Effector memory CD4-positive, alpha-beta T cell (primary cell): Measurements from ENCODE around the gene PRICKLE1.

Experiments used
- DNase-seq, 3 donors: peaks; one replicate each; pipeline ENCODE4 v3.0.0-alpha.2; 2020
- H3K27ac ChIP-seq: 2 replicates; pipeline ENCODE4 v1.7.0; 2013; ENCODE audit warnings: mild to moderate bottlenecking, low read length, moderate library complexity; ENCODE audit not compliant: insufficient read depth, poor library complexity, severe bottlenecking
- H3K27me3 ChIP-seq: replicated peaks from 2 replicates; pipeline ENCODE4 v1.7.0; 2013; ENCODE audit warnings: mild to moderate bottlenecking, low read length; ENCODE audit not compliant: insufficient read depth, control insufficient read depth, poor library complexity, severe bottlenecking
- H3K36me3 ChIP-seq: 2 replicates; pipeline ENCODE4 v1.7.0; 2013; ENCODE audit warnings: mild to moderate bottlenecking, low read length, moderate library complexity; ENCODE audit not compliant: control insufficient read depth, insufficient read depth
- H3K4me1 ChIP-seq: 2 replicates; pipeline ENCODE4 v1.7.0; 2013; ENCODE audit warnings: low read length, mild to moderate bottlenecking; ENCODE audit not compliant: control insufficient read depth, insufficient read depth, poor library complexity, severe bottlenecking
- H3K4me3 ChIP-seq: 2 replicates; pipeline ENCODE4 v1.7.0; 2013; ENCODE audit warnings: low read length, low read depth, mild to moderate bottlenecking; ENCODE audit not compliant: insufficient read depth, poor library complexity, severe bottlenecking
- H3K9me3 ChIP-seq: 2 replicates; pipeline ENCODE4 v1.7.0; 2013; ENCODE audit warnings: mild to moderate bottlenecking, low read length, moderate library complexity; ENCODE audit not compliant: control insufficient read depth

Gene PRICKLE1

DNA sequence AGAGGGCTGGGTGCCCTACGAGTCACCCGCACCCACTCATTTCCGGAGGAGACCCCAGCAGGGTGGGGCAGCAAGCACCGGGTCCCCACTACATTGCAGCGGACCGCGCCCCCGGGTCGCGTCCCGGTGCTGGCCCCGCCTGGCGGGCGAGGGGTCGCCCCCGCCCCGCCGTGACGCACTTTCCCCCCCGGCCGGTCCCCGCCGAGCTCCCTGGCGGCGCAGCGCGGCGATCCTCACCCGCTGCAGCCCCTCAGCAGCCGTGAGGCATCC lies 106.1 kb downstream of the PRICKLE1 start:
- H3K36me3 ChIP-seq, result no peaks in the 10 kb centered on the region
- peaks cover 5% of the 10 kb centered on the region for H3K4me1 ChIP-seq
- no peaks in the 10 kb centered on the region for H3K9me3 ChIP-seq
- H3K27ac ChIP-seq, result no peak overlapping the region
- no peak for DNase-seq
- H3K4me3 ChIP-seq, result peak overlapping the region; percentile 65
- H3K27me3 ChIP-seq, result peaks cover 41% of the 10 kb centered on the region

DNA sequence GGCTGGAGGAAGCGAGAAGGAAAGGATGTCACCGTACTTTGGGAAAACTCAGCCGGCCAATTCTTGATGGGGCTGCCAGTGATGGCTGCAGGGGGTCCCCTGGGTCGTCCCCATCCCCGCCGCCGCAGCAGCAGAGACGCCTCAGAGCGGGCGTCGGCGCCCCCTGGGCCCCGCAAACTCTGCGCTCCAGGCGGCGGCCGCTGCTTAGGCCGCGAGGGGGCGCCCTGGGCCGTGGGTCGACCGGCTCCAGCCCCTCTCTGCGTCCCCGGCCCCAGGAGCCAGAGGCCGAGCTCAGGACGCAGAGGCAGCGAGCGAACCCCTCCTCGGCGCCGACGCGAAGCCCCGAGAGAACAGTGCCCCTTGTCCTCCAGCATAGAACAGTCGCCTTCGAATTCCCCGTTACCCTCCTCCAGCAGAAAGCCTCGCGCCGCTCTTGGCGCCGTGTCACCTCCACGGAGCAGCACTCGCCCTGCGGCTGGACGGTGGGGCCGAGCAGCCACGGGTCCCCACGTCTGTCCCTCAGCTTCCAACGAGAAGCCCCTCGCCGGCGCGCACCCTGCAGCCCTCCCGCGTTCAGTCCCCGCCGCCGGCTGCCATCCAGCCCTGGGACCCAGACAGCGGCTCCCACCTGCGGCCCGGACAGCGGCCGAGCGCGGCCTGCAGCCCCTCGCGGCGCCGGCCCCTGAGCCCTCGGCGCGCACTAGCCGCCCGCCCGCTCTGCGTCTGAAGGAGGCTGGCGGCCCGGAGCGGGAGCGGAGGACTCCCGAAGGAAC lies 106.6 kb downstream of the PRICKLE1 start:
- Histone ChIP-seq H3K27me3 (peaks cover 41% of the 10 kb centered on the region), H3K4me3 (peak overlapping the region; percentile 65), H3K27ac (no peak overlapping the region), H3K4me1 (peaks cover 5% of the 10 kb centered on the region), H3K36me3 (no peaks in the 10 kb centered on the region), H3K9me3 (no peaks in the 10 kb centered on the region)
- DNase-seq, result no peak

DNA sequence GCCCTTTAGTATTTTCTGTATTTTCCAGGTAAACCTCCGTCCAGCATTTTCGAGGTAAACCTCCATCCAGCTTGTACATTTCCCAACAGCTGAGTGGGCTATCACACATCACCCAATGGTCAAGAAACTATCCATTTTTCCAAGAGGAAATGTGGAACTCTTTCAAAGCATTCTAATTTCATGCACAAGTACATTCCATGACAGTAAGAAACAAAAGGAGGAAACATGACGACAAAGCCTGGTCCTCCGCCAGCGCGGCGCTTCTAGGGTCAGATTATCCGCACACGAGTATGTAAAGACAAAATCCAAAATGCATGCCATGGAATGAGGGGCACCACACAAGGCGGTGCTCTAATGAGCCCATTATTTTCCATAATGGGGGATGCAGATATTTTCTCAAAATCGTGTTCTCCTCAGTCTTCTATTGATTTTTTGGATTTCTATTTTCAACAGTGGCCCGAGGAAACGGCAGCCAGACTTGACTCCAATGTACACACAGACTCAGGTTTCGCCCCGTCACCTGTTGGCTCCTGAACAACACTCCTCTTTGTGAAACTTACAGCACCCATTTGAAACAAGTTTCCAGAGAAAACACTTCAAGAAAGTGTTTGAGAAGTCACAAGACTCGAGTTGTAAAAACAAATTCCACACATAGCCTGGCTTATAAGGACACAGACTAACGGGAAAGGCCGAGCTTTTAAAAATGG lies 107.4 kb downstream of the PRICKLE1 start:
- peak overlapping the region; percentile 65 for H3K4me3 ChIP-seq
- no peaks in the 10 kb centered on the region for H3K9me3 ChIP-seq
- no peak overlapping the region for H3K27ac ChIP-seq
- H3K27me3 ChIP-seq, result peaks cover 41% of the 10 kb centered on the region
- H3K4me1 ChIP-seq, result peaks cover 5% of the 10 kb centered on the region
- H3K36me3 ChIP-seq, result no peaks in the 10 kb centered on the region
- no peak for DNase-seq

DNA sequence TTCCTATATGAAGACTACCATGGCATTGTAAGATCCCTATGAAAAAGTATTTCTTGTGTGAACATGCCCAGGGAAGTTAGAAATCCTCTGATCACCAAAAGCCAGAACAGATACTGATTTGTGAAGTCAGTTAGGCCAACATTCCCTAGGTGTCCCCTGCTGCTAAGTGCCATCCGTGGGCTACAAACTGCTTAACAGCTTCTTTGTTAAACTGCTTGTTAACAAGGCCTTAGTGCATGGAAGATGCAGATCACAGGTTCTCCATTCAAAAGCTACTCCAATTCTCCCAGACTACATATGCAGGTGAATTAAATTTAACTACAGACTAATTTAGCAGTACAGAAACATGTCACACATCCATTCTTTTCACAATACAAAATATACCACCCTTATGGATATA lies 108.2 kb downstream of the PRICKLE1 start:
- Histone ChIP-seq H3K4me3 (no peak overlapping the region), H3K27me3 (peaks cover 41% of the 10 kb centered on the region)

DNA sequence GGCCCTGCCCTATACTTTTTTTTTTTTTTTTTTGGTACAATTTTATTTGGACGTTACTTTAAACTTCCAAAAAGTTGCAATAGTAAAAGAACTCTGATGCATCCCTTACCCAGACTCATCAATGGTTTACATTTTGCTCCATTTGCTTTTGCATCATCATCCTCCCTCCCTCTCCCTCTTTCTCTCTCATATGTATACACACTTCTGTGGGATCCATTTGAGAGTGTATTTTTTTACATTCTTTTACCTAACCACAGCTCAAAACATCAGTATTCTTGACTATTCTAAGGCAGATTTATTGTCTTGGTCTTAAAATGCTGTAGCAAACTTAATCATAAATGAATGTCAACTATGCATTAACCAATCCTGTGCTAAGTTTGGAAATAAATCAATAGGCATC lies 111.6 kb downstream of the PRICKLE1 start:
- Histone ChIP-seq H3K36me3 (no peaks in the 10 kb centered on the region), H3K27me3 (peaks cover 26% of the 10 kb centered on the region), H3K4me1 (peaks cover 5% of the 10 kb centered on the region), H3K27ac (no peak overlapping the region), H3K9me3 (no peaks in the 10 kb centered on the region), H3K4me3 (no peak overlapping the region)
- no peak for DNase-seq

More for the DNA sequence above, 108.2 kb downstream of the PRICKLE1 start:
- no peak for DNase-seq
- Histone ChIP-seq H3K27ac (no peak overlapping the region), H3K36me3 (no peaks in the 10 kb centered on the region), H3K9me3 (no peaks in the 10 kb centered on the region), H3K4me1 (peaks cover 5% of the 10 kb centered on the region)

DNA sequence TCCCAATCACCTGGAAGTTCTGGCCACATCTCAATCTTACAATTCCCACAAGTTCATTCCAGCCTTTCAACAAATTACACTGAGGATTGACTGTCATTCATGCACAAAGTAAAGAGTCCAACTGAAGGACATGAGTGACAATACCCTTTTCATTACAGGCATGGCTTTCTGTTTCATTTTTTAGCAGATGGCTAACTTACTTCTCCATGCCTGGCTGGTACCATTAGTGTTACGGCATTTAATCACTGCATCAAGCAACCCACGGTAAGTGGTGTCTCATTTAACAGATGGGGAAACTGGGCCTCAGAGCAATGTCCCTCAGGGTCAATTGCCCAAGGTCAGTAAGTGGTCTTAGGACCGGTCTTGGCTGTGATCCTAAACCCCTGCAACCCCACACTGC lies 114.4 kb downstream of the PRICKLE1 start:
- Histone ChIP-seq H3K4me3 (no peak overlapping the region), H3K27ac (no peak overlapping the region), H3K27me3 (peaks cover 2% of the 10 kb centered on the region), H3K4me1 (no peaks in the 10 kb centered on the region), H3K36me3 (no peaks in the 10 kb centered on the region), H3K9me3 (no peaks in the 10 kb centered on the region)
- DNase-seq, result no peak

DNA sequence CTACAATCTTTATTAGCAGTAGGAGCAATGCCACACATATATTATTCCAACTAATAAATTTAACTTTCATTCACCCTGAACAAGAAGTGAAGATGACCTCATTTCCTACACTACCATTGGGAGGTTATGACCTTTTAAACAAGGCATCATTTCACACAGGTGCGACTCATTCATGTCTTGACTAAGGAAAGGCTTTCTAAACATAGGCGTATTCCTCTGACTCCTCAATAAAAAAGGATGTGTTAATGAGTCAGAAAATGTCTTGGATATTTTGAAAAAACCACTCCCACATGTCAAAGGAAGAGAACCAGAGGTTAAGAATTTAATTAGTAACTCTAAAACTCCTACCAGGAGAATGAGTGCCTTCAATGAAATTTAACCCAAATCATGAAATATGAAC lies 115.2 kb downstream of the PRICKLE1 start:
- Histone ChIP-seq H3K4me1 (no peaks in the 10 kb centered on the region), H3K4me3 (no peak overlapping the region), H3K27ac (no peak overlapping the region), H3K9me3 (no peaks in the 10 kb centered on the region), H3K36me3 (no peaks in the 10 kb centered on the region), H3K27me3 (no peaks in the 10 kb centered on the region)
- DNase-seq, result no peak

DNA sequence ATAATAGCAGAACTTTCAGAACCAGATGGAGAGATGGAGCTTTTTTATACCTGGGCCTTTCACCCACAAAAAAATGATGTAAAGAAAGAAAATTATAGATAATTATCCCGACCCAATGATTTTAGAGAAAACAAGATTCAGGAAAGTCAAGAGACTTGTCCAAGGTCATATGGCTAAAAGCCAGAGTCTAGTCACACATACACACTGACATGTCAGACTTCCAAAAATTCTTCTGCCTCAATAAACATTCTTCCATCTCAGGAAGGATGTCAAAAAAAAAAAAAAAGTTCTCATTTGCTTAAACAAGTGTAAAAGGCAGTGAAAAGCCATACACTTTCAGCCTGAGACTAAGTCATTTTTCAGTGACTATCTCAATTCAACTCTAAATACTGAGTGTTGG lies 116.0 kb downstream of the PRICKLE1 start:
- Histone ChIP-seq H3K4me3 (no peak overlapping the region), H3K27ac (no peak overlapping the region), H3K36me3 (no peaks in the 10 kb centered on the region), H3K4me1 (no peaks in the 10 kb centered on the region), H3K27me3 (no peaks in the 10 kb centered on the region), H3K9me3 (no peaks in the 10 kb centered on the region)
- DNase-seq, result no peak

DNA sequence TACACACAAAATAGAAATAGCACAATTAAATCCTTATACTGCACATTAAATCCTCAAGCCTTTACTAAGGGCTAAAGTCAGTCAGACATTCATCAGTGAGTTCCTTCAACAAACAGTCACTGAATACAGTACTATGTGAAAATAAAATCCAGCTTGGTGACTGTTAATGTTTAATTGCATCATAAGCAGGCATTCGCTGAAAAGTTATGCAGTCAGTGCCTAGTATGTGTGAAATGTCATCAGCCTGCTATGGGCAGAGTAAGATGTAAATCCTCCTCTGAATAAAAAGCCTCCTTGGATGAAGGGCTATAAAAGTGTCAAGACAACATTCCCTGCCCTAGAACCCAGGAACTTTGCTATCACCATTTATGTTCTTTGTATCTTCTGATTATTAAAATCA lies 116.4 kb downstream of the PRICKLE1 start:
- Histone ChIP-seq H3K4me3 (no peak overlapping the region), H3K4me1 (no peaks in the 10 kb centered on the region), H3K27me3 (no peaks in the 10 kb centered on the region), H3K9me3 (no peaks in the 10 kb centered on the region), H3K36me3 (no peaks in the 10 kb centered on the region), H3K27ac (no peak overlapping the region)
- no peak for DNase-seq

DNA sequence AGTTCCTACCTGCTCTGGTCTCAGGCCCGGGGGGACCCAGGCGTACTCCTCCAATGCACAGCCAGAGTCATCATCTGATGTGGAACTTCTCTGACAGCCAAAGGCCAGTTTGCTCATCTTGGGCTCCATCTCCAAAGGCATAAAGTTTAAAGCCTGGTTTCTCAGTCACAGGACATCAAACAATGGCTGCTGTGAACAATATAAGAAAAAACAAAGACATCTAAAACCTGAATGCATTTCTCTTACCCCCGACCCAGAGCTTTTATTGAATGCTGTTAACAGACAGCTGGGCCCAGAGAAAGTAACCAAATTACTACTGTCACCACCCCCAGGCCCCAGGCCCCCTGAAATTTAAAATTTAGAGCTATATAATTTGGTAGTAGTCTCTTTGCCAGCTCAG lies 117.2 kb downstream of the PRICKLE1 start:
- no peak for DNase-seq
- no peaks in the 10 kb centered on the region for H3K36me3 ChIP-seq
- H3K4me1 ChIP-seq, result no peaks in the 10 kb centered on the region
- no peaks in the 10 kb centered on the region for H3K27me3 ChIP-seq
- no peak overlapping the region for H3K27ac ChIP-seq
- H3K9me3 ChIP-seq, result no peaks in the 10 kb centered on the region
- H3K4me3 ChIP-seq, result no peak overlapping the region
